NCI-H2196 (cell line): ENCODE data around the gene HLA-G.
"Not testable (repeated sequence)": the region's sequence is repeated elsewhere in the genome, so short reads cannot be mapped to it uniquely, and the experiment has no call there.

ENCODE experiments used
- DNase-seq: peaks from one replicate; lab custom pipeline; 2025; ENCODE audit not compliant: unreplicated experiment; lab: John Stamatoyannopoulos, UW

The HLA-G gene

GRCh38 chr6:29864037-29864810 lies 36.6 kb downstream of the HLA-G start:
- DNase-seq: no peak

GRCh38 chr6:29865631-29866030 lies 38.0 kb downstream of the HLA-G start:
- no peak for DNase-seq

- DNase-seq: peak; percentile 30
Observed at GRCh38 chr6:29870104-29870503, 42.5 kb downstream of the HLA-G start.

- DNase-seq: no peak
Observed at GRCh38 chr6:29872791-29873190, 45.2 kb downstream of the HLA-G start.

GRCh38 chr6:29875257-29875656 lies 47.6 kb downstream of the HLA-G start:
- no peak for DNase-seq

- not testable (repeated sequence) for DNase-seq
Observed at GRCh38 chr6:29875734-29876133, 48.1 kb downstream of the HLA-G start.
